HG03159 (cell line): Measurements from ENCODE around the gene CTBP1.

Experiments used
- ATAC-seq: cut with Tn5 transposase; IDR thresholded peaks from one replicate; pipeline ENCODE4 v1.9.1; 2021; ENCODE audit warnings: mild to moderate bottlenecking, moderate library complexity; ENCODE audit not compliant: unreplicated experiment

Gene CTBP1

DNA sequence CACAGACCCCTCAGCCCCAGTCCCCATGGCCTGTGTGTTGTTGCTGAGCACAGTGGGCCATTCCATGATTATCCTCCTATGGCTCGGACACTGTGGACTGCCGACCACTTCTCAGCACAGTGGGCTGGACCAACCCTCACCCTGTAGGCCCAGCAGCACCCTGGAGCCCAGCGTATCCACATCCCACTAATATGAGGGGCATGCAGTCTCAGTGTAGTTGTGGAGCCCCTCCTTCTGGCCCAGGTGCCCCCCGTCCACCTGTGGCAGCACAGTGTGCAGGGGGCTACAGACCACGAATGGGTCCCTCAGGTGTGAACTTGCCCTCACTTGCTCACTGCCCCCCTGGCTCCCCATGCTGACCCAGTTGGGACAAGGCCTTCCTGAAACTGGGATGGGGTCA, 84.5 kb downstream of the CTBP1 start:
- no peak for ATAC-seq

DNA sequence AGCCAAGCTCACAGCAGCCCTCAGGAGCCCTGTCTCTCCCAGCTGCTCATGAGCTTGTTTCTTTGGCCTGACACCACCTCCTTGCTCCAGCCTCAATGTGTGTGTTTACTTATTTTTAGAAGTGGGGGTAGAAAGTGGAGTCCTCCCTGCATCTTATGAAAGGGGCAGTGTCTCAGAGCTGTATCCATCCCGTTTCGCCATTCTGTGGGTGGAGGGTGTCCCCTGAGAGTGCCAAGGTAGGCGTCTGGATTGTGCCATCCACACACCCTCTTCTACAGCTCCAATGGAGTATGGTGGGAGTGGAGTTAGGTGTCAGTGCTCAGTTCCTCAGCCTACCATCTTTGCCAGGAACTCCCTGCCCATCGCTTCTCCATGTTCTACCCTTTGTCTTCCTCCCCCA, 84.9 kb downstream of the CTBP1 start:
- no peak for ATAC-seq
